ENCODE data around the gene CLIC1. TPM values are rescaled to one million over a fixed set of nuclear protein-coding genes. Genes with fewer than 3 reads are reported as not detected.

CLIC1 gene
- total RNA-seq, 1 donor, result 701 TPM

DNA sequence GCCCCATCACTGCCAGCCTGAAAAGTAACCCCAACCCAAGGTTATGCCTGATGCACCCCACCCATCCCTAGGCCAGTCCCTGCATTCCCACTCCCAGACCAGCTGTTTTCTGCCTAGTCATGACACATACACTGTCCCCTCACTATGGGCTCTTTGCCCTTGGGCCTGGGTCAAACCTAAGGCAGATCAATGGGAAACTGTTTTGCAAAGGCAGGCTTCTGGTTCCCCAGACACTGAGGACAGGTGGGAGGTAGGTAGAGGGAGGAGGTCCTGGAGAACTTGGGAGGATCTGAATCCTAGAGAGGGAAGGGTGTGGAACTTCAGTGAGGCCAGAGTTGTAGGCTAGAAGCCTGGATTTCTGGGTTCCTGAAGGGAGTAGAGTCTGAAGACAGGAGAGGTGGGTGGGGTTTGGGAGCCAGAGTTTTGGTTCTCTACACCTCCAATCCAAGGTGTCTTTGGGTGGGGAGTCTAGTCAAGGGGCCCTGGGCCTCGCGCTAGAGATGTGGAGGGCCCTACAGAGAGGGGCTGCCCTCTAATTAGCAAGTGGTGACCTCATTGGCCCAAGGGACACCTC lies 2.0 kb downstream of the CLIC1 start:
- peak overlapping the region; percentile 99 for H3K4me3 ChIP-seq (ENCODE audit: low read depth, low read length)
- DNase-seq (ENCODE audit: low read depth), result no peak
- TF ChIP-seq, protein P1, sequence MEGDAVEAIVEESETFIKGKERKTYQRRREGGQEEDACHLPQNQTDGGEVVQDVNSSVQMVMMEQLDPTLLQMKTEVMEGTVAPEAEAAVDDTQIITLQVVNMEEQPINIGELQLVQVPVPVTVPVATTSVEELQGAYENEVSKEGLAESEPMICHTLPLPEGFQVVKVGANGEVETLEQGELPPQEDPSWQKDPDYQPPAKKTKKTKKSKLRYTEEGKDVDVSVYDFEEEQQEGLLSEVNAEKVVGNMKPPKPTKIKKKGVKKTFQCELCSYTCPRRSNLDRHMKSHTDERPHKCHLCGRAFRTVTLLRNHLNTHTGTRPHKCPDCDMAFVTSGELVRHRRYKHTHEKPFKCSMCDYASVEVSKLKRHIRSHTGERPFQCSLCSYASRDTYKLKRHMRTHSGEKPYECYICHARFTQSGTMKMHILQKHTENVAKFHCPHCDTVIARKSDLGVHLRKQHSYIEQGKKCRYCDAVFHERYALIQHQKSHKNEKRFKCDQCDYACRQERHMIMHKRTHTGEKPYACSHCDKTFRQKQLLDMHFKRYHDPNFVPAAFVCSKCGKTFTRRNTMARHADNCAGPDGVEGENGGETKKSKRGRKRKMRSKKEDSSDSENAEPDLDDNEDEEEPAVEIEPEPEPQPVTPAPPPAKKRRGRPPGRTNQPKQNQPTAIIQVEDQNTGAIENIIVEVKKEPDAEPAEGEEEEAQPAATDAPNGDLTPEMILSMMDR (IDR thresholded peaks at IDR 0.05; ENCODE audit: insufficient read depth, low read depth, low read length), result no peak

DNA sequence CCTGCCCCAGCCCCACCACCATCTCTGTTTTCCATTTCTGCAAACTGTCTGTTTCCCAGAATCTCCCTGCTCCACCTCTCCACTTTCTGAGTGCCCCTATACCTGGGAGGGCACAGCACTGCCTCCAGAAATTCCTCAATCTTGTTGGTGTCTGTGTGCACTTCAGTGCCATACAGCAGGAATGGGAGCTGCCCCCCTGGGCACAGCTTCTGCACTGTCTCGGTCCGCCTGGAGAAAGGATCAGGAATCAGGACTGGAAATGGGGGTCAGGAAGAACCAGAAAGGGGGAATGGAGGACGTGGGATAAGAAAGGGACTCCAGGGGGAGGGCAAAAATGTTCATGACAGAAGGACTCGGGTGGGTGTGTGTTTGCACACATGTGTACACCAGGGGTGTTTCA lies 2.6 kb downstream of the CLIC1 start:
- TF ChIP-seq, protein P1 (IDR thresholded peaks at IDR 0.05; ENCODE audit: insufficient read depth, low read depth, low read length), result no peak
- peak overlapping the region; percentile 99 for H3K4me3 ChIP-seq (ENCODE audit: low read depth, low read length)
- DNase-seq (ENCODE audit: low read depth), result no peak

DNA sequence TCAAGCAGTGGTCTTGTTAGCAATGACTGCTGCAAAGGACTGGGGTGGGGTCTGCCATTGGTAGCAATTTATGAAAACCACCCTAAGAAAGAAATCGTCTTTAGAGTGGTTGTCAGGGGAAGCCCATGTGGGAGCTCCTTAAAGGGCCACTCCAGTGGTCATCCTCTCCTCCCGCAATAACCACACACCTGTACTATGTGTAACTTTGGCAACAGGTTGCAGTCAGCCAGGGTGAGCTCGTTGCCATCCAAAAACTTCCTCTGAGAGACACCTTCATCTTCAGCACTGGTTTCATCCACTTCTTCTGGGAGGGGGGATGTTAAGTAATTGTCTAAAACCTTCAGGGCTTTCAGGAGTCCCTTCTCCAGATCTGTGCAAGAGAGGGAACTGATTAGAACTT lies 4.3 kb downstream of the CLIC1 start:
- DNase-seq (ENCODE audit: low read depth), result no peak
- H3K4me3 ChIP-seq (ENCODE audit: low read depth, low read length), result no peak overlapping the region
- TF ChIP-seq, protein P1 (IDR thresholded peaks at IDR 0.05; ENCODE audit: insufficient read depth, low read depth, low read length), result no peak

- DNase-seq (ENCODE audit: low read depth), result no peak
- TF ChIP-seq, protein P1 (IDR thresholded peaks at IDR 0.05; ENCODE audit: insufficient read depth, low read depth, low read length), result no peak
- peak overlapping the region; percentile 93 for H3K4me3 ChIP-seq (ENCODE audit: low read depth, low read length)
Observed at GRCh38 chr6:31730631-31731086, 5.7 kb downstream of the CLIC1 start.

GRCh38 chr6:31729979-31730630 lies 6.2 kb downstream of the CLIC1 start:
- peak; percentile 92 for DNase-seq (ENCODE audit: low read depth)
- peak overlapping the region; percentile 93 for H3K4me3 ChIP-seq (ENCODE audit: low read depth, low read length)
- TF ChIP-seq, protein P1 (IDR thresholded peaks at IDR 0.05; ENCODE audit: insufficient read depth, low read depth, low read length), result no peak

GRCh38 chr6:31729515-31729978 lies 6.8 kb downstream of the CLIC1 start:
- TF ChIP-seq, protein P1 (IDR thresholded peaks at IDR 0.05; ENCODE audit: insufficient read depth, low read depth, low read length), result peak; percentile 66
- peak overlapping the region; percentile 93 for H3K4me3 ChIP-seq (ENCODE audit: low read depth, low read length)
- peak; percentile 90 for DNase-seq (ENCODE audit: low read depth)
